GM18520 (cell line): ENCODE results near the gene MGAT5.
"Not testable (repeated sequence)": the region's sequence is repeated elsewhere in the genome, so short reads cannot be mapped to it uniquely, and the experiment has no call there.

ENCODE experiments used
- ATAC-seq: cut with Tn5 transposase; IDR thresholded peaks from one replicate; pipeline ENCODE4 v1.9.1; 2021; ENCODE audit not compliant: unreplicated experiment

The MGAT5 gene

DNA sequence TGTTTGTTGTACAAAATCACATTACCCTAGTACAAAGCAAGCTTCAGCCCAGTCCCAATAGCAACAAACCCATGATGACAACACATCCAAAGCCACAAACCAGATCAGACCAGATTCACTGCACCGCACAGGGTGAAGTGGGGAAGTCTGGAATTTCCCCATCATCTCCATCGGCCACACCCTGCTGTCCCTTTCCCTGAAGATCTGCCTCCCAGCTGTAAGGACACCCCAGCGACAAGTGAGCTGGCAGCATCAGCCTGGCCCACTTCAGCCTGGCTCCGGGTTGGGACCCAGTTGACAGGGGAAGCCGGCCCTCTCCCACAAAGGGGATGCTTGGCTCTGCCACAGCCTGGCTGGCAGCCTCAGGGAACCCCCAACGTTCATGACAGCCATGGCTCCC, 207.6 kb downstream of the MGAT5 start:
- ATAC-seq = no peak

DNA sequence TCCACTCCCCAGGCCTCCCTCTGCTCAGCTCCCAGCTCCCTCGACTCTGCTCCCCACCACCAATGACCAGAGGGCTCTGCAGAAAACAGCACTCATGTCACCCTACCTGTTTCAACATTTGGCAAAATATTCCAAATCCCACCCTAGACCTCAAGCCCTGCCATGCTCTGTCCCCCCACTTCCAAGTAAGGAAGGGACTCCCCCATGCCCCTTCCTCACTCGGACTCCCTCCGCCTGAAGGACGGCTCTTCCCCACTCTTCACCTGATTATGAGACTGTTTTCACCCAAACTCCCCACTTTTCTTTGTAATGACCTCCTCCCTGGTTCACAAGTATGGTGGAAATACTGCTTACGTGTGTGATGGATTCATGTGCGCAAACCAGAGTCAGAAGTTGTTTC, 208.4 kb downstream of the MGAT5 start:
- no peak for ATAC-seq

DNA sequence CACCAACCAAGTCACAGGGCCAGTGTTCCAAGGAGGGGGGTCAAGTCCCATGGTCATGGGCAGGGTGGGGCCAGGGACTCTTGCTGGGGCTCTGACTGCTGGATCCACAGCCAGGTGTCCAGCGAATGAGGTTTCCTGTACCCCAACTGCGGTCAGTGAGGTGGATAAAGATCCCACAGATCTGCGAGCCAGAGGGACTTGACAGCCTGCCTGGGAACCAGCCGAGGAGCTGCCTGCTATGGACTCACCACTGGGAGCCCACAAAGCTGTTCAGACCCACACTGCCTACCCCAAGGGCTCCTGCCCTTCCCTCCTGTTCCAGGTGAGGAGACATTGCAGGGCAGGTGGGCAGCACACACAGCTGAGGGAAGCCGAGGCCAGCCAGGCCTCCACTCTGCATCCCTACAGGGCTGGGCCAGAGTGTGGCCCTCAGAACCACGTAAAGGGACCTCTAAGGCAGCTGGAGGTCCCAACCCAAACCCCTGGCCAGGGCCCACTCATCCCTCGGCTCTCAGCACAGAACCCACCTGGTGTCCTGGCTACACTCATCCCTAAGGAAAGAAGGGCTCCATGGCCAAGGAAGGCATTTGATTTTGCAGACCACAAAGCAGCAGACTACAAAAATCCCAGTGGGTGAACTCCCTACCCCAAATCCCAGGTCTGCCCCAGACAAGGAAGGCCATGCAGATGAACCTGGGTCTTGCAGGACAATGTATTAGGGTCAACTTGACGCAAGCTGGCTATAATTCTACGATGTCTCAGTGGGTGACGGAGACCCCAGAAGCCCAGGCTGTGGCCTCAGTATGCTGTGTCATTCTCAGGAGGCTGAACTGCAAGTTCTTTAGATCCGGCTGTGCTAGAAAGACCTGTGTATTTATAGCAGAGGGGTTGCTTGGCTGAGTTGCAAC, 209.2 kb downstream of the MGAT5 start:
- no peak for ATAC-seq

DNA sequence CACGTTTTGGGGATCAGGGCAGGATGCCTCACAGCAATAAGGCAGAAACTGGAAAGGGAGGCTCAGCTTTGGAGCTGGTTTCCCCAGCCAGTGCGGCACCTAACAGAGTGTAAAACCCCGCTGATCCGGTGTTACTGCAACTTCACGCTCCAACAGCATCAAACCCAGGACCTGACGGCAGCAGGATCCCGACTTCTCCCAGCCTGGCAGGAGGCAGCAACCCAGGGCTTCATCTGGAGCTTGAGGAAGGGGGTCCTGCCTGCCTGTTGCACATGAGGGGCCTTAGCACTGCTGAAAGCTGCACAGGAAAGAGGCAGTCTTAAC, 209.8 kb downstream of the MGAT5 start:
- ATAC-seq = no peak

DNA sequence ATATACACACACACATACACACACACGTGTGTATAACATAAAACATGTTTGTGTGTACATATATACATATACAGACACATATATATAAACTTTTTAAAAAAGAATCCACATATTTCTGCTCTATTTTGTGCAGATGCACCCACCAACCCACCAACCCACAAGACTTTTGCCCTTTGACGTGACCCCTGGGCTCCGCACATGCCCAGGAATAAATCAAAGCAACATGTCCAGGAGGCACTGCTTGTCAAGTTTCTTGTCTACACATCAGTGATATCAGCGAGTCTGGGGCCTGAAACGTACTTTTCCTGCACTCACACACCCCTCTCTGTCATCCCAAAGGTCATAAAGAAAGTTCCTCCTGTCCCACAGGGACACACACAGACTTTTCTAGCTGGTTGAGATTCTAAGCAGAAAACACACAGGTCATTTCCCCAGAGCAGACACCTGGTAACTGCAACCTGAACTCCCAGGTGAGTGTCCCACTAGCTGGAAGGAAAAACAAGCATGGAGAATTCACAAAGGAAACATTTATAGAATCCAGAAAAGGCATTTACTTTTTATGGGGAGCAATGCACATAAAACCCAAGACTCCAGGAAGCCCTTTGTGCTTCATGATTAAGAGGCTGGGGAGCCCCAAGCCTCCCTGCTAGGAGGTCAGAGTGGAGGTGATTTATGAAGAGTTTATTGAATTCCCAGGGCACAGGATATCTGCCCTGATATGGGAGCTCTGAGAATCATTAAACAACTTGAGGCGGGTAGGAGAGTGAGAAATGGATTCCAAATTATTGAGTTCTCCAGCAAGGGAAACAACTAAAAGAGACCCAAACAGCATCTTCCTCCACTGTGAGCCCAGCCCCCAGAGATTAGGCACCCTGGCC, 211.6 kb downstream of the MGAT5 start:
- ATAC-seq = no peak

DNA sequence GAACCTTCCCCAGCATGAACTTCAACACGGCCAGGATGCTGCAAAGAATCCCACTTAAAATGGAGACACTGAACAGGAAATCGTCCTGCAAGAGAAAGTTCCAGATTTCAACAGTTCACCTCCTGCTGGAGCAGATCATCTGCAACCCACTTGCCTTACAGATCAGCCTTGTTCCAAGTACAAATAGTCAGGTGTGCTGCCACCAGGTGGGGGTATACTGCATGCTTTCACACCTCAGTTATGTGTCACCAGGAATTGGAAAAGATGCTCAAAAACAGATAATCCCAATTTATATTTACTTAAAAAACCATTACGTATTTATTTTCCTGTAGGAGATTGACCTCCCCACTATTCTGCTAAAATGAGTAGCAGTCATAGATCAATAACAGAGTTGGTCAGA, 212.3 kb downstream of the MGAT5 start:
- no peak for ATAC-seq

DNA sequence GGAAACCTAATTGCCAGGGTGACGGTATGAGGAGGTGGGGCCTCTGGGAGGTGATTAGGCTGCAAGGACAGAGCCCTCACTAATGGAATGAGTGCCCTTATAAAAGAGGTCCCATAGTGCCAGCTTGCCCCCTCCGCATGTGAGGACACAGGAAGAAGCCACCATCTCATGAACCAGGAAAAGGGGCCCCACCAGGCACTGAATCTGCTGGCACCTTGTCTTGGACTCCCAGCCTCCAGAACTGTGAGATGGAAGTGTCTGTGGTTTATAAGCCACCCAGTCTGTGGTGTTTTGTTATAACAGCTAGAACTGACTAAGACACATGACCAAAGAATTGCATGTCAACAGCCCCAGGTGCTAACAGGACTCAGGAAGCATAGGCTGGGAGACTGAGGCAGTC, 214.3 kb downstream of the MGAT5 start:
- no peak for ATAC-seq

DNA sequence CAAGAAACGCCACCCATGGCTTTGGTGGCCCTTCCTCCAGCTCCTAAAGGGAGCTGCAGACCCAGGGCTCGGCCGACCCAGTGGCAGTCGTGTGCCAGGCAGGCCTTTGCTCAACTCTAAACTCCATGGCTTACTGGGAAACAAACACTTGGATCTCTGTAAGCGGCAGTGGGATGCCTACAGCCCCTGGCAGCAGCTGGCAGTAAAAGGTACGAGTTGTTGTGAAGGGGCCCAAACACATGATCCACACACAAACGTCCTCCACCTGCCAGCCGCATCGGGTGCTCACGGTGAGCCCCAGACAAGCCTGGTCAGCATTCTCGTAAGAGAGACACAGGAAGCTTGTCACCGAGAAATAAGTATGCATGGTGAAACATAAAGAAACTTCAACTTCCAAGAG, 214.9 kb downstream of the MGAT5 start:
- no peak for ATAC-seq

DNA sequence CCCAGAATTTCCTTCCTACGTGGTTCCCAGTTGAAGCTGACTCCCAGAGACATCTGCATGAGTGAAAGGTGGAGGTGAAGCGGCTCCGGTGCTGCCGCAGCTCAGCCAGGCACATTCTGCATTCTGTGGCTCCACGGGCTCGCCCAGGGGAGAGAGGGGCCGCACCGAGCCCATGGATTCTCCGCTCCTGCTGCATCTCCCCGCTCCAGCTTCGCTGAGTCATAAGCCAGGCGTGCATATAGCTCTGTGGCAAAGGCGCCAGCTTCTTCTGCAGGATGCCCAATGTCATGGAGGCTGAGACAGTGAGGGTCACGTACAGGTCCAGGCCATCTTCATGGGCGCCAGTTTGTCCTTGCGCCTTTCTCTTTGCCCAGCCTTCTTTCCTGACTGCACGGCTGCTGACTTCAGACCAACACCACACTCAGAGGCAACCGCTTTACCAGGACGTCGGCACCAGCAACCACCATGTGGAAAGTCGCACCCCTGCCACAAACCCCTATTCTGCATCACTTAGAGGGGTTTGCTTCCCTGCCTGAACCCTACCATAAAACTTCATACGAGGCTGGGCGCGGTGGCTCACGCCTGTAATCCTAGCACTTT, 215.7 kb downstream of the MGAT5 start:
- no peak for ATAC-seq

DNA sequence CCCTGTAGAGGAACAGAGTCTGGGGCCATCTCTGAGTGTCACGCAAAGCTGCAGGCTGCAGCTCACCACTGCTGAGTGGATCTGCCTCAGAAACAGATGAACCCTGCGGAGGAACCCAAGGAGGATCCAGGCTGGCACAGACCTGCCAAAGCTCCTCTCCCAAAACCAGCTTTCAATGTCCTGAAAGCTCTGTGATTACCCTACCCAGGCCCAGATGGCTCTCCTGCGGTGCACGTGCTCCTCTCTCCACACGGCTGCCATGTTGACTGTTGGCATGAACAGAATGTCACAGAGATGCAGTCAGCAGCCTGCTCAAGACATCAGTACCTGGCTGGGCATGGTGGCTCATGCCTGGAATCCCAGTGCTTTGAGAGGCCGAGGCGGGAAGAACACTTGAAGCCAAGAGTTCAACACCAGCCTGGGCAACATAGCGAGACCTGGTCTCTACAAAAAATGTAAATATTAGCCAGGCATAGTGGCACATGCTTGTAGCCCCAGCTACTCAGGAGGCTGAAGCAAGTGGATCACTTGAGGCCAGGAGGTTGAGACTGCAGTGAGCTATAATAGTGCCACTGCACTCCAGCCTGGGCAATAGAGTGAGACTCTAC, 216.8 kb downstream of the MGAT5 start:
- ATAC-seq = no peak

DNA sequence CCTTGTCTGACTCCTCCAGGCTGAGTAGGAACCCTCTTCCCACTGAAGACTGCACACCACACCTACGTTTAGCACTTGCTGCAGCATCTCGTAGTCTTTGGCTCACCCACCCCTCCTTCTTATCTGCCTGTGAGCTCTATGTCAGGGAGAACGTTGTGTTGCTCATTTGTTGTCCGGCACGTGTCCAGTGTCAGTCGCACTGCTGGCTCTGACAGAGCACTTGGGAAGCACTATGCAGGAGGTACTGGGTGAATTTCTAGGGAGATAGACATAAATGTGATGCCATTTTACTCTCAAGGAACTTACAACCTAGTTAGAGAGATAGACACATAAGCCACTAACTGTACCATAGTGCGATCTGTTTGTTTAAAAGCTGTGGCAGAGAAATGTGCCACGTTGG, 223.1 kb downstream of the MGAT5 start:
- ATAC-seq = not testable (repeated sequence)

DNA sequence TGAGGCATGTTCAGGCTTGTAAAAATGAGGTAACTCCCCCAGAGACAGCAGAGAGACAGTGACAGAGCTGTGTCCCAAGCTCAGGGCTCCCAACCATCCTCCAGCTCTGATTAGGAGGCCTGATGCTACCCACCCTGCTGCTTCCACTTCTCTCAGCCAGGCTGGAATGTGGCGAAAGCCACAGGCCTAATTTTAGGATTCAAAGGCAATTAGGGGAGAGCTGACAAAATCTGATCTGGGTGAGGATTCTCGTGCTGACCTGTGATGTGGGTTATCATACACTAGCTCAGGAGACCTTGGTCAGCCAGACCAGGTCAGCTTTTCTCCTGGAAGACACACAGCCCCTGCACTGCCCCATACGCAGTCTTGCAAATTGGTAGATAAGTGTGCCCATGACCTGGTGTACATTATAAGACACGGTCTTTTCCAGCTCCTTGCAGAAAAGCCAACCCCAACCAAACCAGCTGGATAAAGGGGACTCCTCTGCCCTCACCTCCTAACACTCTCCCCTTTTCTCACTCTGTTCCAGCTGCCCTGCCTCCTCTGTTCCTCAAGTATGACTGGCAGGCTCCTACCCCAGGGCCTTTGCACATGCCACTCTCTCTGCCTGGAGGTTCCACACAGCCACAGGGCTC, 225.9 kb downstream of the MGAT5 start:
- no peak for ATAC-seq

DNA sequence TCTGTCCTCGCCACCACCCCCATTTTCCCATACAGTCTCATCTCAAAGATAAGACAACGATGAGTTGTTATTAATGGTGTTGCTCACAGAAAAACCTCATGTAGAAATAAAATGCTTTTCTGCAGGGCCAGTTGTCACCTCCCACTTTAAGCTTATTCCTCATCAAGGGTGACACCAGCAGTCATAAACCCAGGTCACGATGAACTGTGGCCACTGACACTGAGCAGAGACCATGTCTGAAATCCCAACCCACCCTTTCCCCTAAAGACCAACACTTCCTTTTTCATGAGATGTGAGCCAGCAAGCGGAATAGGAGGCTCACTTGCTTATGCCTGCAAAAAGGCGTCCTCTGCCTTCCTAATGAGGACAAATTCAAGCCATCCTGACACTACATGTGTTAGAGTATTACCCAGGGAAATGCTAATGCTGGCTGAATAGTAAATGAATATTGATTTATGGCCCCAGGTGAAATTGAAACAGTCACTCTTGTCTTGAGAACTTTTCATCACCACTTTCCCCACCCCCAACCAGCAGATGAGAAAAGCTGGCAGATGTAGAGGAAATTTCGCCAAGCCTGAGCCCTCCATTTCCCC, 228.4 kb downstream of the MGAT5 start:
- ATAC-seq = no peak

DNA sequence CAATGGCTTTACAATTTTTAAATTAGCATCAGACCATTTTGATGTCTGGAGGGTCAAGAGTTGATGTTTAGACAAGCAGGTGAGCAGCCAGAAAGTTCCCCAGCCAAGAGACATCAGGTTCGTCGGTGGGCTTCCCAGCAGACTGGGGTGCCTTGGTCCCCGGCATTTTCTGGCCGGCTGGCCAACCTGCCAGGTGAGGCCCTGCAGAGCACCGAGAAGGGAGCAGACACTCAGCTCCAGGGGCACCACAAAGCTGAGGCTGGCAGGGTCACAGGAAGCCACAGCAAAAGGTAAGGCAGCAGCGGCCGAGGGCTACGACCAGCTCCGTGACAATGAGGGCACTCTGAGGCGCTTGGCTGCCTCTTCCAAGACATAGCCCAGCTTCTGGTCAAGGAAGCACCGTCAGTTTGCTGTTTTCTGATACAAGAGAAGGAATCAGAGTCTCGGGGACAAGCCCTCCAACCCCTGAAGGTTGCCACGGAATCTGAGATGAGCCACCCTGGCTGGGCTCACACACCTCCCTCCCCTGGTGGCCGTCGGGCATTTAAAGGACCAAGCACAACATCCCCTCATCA, 229.0 kb downstream of the MGAT5 start:
- no peak for ATAC-seq

DNA sequence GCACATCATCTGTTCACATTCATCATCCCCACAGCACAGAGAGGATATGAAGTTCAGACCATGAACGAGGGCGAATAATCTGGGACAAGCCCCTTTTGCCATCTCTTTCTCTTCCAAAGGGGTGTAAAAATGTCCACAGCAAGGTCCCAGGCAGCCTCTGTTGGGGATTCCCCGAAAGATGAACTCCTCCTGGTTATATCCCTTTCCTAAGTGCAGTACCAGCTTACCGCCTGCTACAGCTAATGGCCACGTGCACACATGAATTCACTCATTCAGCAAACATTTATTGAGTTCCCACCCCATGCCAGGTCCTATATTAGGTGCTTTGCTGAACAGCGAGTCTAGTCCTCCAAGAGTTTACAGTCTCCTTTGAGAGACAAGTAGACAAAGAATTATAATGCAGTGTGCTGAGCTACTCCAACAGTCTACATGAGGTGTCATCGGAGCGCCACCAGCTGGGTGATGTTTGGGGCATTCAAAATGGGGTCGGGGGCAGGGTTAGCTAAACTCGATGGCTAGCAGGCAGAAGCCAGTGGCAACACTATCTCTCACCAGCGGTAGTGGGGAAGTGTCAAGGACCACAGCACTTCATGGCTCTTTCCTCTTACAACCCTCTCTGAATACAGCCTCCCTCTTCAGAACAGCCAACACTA, 236.0 kb downstream of the MGAT5 start:
- no peak for ATAC-seq

DNA sequence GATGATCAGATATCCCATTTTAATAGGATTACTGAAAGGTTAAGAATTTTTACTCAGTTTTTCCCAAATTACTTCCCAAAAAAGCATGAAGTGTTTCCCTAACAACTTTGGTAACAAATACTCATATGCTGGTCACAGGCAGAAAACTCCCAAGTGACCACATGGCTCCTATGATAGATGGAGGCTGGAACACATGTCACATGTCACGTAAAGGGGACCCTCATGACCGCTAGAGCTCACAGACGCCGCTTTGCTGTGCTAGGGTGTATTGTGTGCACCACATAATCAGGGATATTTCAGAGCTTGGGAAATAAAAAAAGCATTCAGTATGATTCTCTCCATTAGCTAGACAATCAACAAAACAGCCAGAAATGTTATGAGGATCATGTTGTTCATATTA, 236.7 kb downstream of the MGAT5 start:
- ATAC-seq = no peak

DNA sequence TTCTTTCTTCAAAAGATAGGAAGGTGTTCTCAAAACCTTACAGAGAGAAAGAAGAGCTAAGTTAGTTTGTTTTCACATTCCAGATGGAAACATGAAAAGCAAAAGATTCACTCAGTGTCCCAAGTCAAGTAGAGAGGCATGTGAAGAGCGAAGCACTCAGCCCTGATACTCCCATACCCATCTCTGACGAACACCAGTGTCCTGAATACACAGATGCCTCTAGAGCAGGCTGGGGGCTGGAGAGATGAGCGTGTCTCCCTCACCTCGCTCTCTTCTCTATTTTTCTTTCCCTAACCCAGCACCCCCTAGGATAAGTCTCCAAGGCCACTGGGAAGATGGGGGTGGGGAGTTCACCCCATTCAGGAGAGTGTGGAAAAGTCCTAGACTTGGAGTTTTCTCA, 237.2 kb downstream of the MGAT5 start:
- ATAC-seq = no peak

DNA sequence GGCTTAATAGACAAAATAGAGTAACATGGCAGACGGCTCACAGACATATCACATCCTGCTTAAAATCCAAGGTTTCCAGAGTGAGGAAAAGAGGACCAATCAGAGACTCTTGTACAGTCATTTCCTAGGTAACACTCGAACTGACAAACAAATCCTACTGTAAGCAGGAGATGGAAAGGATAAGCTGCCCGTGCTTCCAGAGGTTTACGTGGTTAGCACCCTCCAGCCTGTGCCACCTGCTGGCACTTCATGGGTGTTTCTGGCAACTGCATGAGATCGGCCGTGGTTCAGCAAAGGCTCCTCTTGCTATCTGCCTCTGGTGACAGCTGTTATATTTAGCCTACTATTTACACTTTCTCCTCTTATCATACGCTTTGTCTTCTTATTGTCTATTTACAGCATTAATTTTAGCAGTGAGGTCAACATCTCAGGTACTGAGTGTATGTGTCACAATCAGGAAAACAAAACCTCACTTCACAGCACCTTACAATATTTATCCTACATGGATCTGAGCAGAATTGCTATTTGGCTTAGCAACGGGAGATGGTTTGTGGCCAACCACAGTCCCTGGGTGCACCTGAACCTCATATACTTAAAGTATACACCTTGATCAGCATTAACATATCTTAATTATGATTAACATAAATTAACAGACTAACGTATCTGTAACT, 238.0 kb downstream of the MGAT5 start:
- no peak for ATAC-seq

DNA sequence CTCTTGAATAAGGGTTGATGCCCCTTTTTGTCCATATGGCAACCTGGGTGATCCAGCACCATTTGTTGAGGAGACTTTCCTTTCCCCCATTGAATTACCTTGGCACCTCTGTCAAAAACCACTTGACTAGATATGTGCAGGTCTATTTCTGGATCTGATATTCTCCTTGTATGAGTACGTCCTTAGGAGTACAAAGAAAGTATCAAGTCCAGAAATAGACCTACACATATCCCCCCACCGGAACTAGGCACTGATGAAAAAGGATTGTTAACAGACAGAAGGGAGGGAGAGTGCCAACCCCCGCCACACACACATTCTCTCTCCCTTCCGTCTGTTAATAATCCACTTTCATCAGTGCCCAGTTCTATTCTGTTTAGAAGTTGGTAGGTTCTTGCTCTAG, 239.9 kb downstream of the MGAT5 start:
- ATAC-seq = no peak
